K562 (cell line): ENCODE data around the gene SLC22A15. TPM values are rescaled to one million over a fixed set of nuclear protein-coding genes. Genes with fewer than 3 reads are reported as not detected.
A peak's percentile ranks its signal among the peaks of the same experiment; 100 is the strongest.

Experiments
- ASH1L ChIP-seq: fragments of 450-650 bp; IDR thresholded peaks from 2 replicates; pipeline ENCODE4 v1.6.1; 2018; ENCODE audit warnings: borderline replicate concordance, mild to moderate bottlenecking, low read depth; ENCODE audit not compliant: partially characterized antibody
- CAMTA2 ChIP-seq: fragments of 250-450 bp; sonication (Bioruptor Pico); conservative IDR thresholded peaks from 2 replicates; pipeline ENCODE4 v1.5.1; 2022
- CTCF ChIP-seq, 3 experiments: IDR thresholded peaks in 2 of 3; conservative IDR thresholded peaks in 1 of 3; 2 replicates each; pipeline ENCODE4 v1.5.1; 2011 to 2012; ENCODE audit warnings: low read length in 3 of 3, mild to moderate bottlenecking in 3 of 3, control low read depth in 2 of 3, improper control_type of control experiment in 1 of 3, inconsistent platforms in 1 of 3, low read depth in 1 of 3, mixed read lengths in 1 of 3, moderate library complexity in 1 of 3; ENCODE audit not compliant: insufficient read depth in 2 of 3
- NCOR1 ChIP-seq: fragments of 450-650 bp; IDR thresholded peaks from 2 replicates; pipeline ENCODE4 v1.6.1; 2016; ENCODE audit warnings: mild to moderate bottlenecking, moderate library complexity
- NRF1 ChIP-seq, 2 experiments: fragments of 450-650 bp; IDR thresholded peaks in 1 of 2; conservative IDR thresholded peaks in 1 of 2; 2 replicates each; pipeline ENCODE4 v1.6.1; 2014; ENCODE audit warnings: mild to moderate bottlenecking in 2 of 2
- RBM25 ChIP-seq: fragments of 200-400 bp; formaldehyde crosslinking; IDR thresholded peaks from 2 replicates; pipeline ENCODE4 v1.6.1; 2018; ENCODE audit warnings: low read length, low read depth, moderate library complexity; ENCODE audit not compliant: severe bottlenecking
- RBM34 ChIP-seq: fragments of 200-400 bp; formaldehyde crosslinking; IDR thresholded peaks from 2 replicates; pipeline ENCODE4 v1.6.1; 2018; ENCODE audit warnings: low read length, borderline replicate concordance; ENCODE audit not compliant: insufficient read depth
- SMC3 ChIP-seq: conservative IDR thresholded peaks from 2 replicates; pipeline ENCODE4 v1.6.1; 2011; ENCODE audit warnings: low read depth, low read length, improper control_type of control experiment; ENCODE audit not compliant: insufficient read depth
- STAG1 ChIP-seq: sonication (generic); formaldehyde crosslinking; IDR thresholded peaks from 2 replicates; pipeline ENCODE4 v1.5.0; 2020; ENCODE audit warnings: missing genetic modification reagents, borderline replicate concordance
- ZKSCAN8 ChIP-seq: fragments of 200-800 bp; sonication (Bioruptor generic); IDR thresholded peaks from 2 replicates; pipeline ENCODE4 v1.6.1; 2016; ENCODE audit warnings: missing genetic modification characterization, missing compliant biosample characterization
- polyA plus RNA-seq, 8 experiments: library from polyadenylated mRNA; depleted of rRNA in 4 of 8; stranded (reverse) in 5 of 8; unstranded in 3 of 8; fragments of >200 nt; fragmentation: Nextera tagmentation in 2 of 8; fragmentation: Illumina TruSeq in 1 of 8; extraction: Ambion mirVana in 2 of 8; extraction: Trizol in 1 of 8; gene quantifications; 2 replicates each; pipeline versions ENCODE4 v1.2.1 to v1.2.3, GENCODE V29; 2011 to 2014; ENCODE audit warnings: inconsistent platforms in 1 of 8, missing spikeins in 1 of 8
- total RNA-seq, 7 experiments: library from RNA; depleted of rRNA in 6 of 7; stranded (reverse); fragments of >200 nt in 6 of 7; fragmentation: Illumina TruSeq in 2 of 7; extraction: Trizol in 2 of 7; gene quantifications; 2 replicates each; pipeline versions ENCODE4 v1.2.1 to v1.2.3, GENCODE V29; 2011 to 2021; ENCODE audit warnings: low replicate concordance in 1 of 7

The SLC22A15 gene
- total and polyA plus RNA-seq, 9 of the 15 experiments (the other 6 are each of a cell fraction or from before 2014, with no cell fraction given) = 0.24 to 2.7 (median 1.2) TPM

GRCh38 chr1:116020668-116021272, 44.5 kb downstream of the SLC22A15 start (continued):
- TF ChIP-seq CTCF (IDR thresholded peaks at IDR 0.05 in 2 of 3, conservative IDR thresholded peaks at IDR 0.05 in 1 of 3; ENCODE audit: insufficient read depth in 2 of 3, low read depth in 1 of 3, low read length in 3 of 3) (peak; percentile 71 to 77 (median 75)), NCOR1 (no peak), NRF1 (conservative IDR thresholded peaks at IDR 0.05 in 1 of 2, IDR thresholded peaks at IDR 0.05 in 1 of 2) (no peak), ASH1L (no peak), RBM34 (no peak), CAMTA2 (CRISPR knock-in tag) (no peak), SMC3 (0 out of 2 replicates have a peak, but pooled peaks have one; percentile 32), ZKSCAN8 (CRISPR knock-in tag) (no peak), RBM25 (no peak), STAG1 (CRISPR knock-in tag) (no peak)
